H1 (cell line): Measurements from ENCODE around the gene HIVEP2. TPM values are rescaled to one million over a fixed set of nuclear protein-coding genes. Genes with fewer than 3 reads are reported as not detected.

Experiments used
- CTCF ChIA-PET: fragments of 300-600 bp; sonication (Branson Sonifier 250); formaldehyde crosslinking; loops from one replicate; lab custom pipeline; 2021; ENCODE audit not compliant: partially characterized antibody; lab: Charles Lee
- POLR2A ChIA-PET: fragments of 300-600 bp; sonication (Branson Sonifier 250); formaldehyde crosslinking; loops from one replicate; lab custom pipeline; 2021; ENCODE audit warnings: inconsistent platforms; ENCODE audit not compliant: partially characterized antibody; lab: Charles Lee
- DNase-seq, 2 experiments: peaks; one replicate each; pipeline versions ENCODE4 v3.0.0 to v3.0.0-alpha.2; 2010 to 2022; ENCODE audit warnings: low spot score in 2 of 2, low read depth in 1 of 2, mixed read lengths in 1 of 2
- FAIRE-seq: peaks from 2 replicates; lab custom pipeline; 2011; peaks lifted over from hg19 to GRCh38; lab: Jason Lieb, UNC
- H2AFZ ChIP-seq: 2 replicates; pipeline ENCODE4 v1.8.1; 2012; ENCODE audit warnings: low read length, inconsistent platforms
- H2AK5ac ChIP-seq: 2 replicates; pipeline ENCODE4 v1.6.1; 2013; ENCODE audit warnings: low read depth, low read length
- H2BK120ac ChIP-seq: replicated peaks from 2 replicates; pipeline ENCODE3; 2013; ENCODE audit warnings: low read depth, low read length, inconsistent platforms
- H2BK12ac ChIP-seq: 2 replicates; pipeline ENCODE4 v1.6.1; 2013; ENCODE audit warnings: low read depth, low read length
- H2BK15ac ChIP-seq: 2 replicates; pipeline ENCODE4 v1.6.1; 2013; ENCODE audit warnings: low read length
- H2BK20ac ChIP-seq: 2 replicates; pipeline ENCODE4 v1.6.1; 2013; ENCODE audit warnings: low read length
- H2BK5ac ChIP-seq: 2 replicates; pipeline ENCODE4 v1.6.1; 2013; ENCODE audit warnings: low read depth, low read length
- H3K14ac ChIP-seq: 2 replicates; pipeline ENCODE4 v1.6.1; 2013; ENCODE audit warnings: inconsistent platforms; ENCODE audit not compliant: insufficient read length
- H3K18ac ChIP-seq: 2 replicates; pipeline ENCODE4 v1.6.1; 2013; ENCODE audit warnings: low read length; ENCODE audit errors: extremely low read depth
- H3K23ac ChIP-seq: 2 replicates; pipeline ENCODE4 v1.6.1; 2013; ENCODE audit warnings: inconsistent platforms; ENCODE audit not compliant: insufficient read length
- H3K23me2 ChIP-seq: 2 replicates; pipeline ENCODE4 v1.6.1; 2013; ENCODE audit warnings: low read depth, low read length
- H3K27ac ChIP-seq: 2 replicates; pipeline ENCODE4 v1.6.1; 2011; ENCODE audit warnings: low read depth, low read length, inconsistent platforms
- H3K27me3 ChIP-seq, 4 experiments: replicated peaks in 1 of 4; 1 replicate in 1 of 4; 2 replicates in 3 of 4; pipeline versions ENCODE4 v1.6.1 to v1.8.1; 2011 to 2013; ENCODE audit warnings: low read length in 3 of 4, mild to moderate bottlenecking in 3 of 4, inconsistent platforms in 2 of 4, mixed read lengths in 2 of 4, moderate library complexity in 1 of 4; ENCODE audit not compliant: control insufficient read depth in 3 of 4, insufficient read depth in 3 of 4; ENCODE audit errors: extremely low read depth in 1 of 4
- H3K36me3 ChIP-seq, 4 experiments: 2 replicates each; pipeline versions ENCODE4 v1.6.1 to v1.8.1; 2011 to 2013; ENCODE audit warnings: mild to moderate bottlenecking in 4 of 4, low read length in 3 of 4, moderate library complexity in 2 of 4, control low read depth in 1 of 4, inconsistent platforms in 1 of 4; ENCODE audit not compliant: insufficient read depth in 4 of 4, control insufficient read depth in 2 of 4
- H3K4ac ChIP-seq: replicated peaks from 2 replicates; pipeline ENCODE3; 2013; ENCODE audit warnings: low read length, low read depth, mixed read lengths, inconsistent platforms; ENCODE audit not compliant: insufficient read length
- H3K4me1 ChIP-seq, 4 experiments: replicated peaks in 1 of 4; 1 replicate in 1 of 4; 2 replicates in 3 of 4; pipeline versions ENCODE4 v1.6.1 to v1.8.1; 2011 to 2013; ENCODE audit warnings: low read length in 3 of 4, inconsistent platforms in 2 of 4, mixed read lengths in 1 of 4; ENCODE audit not compliant: insufficient read depth in 4 of 4, control insufficient read depth in 3 of 4
- H3K4me2 ChIP-seq, 2 experiments: 2 replicates each; pipeline versions ENCODE4 v1.6.1 to v1.8.1; 2011 to 2013; ENCODE audit warnings: low read depth in 2 of 2, low read length in 2 of 2, control low read depth in 1 of 2, inconsistent platforms in 1 of 2, mild to moderate bottlenecking in 1 of 2; ENCODE audit not compliant: insufficient read depth in 1 of 2
- H3K4me3 ChIP-seq, 4 experiments: fragments of 200-600, 300-600 bp in 1 of 4; sonication (generic), shearing (Covaris generic), sonication (Bioruptor Twin) in 1 of 4; 2 replicates each; pipeline versions ENCODE4 v1.5.1 to v1.8.1; 2011 to 2016; ENCODE audit warnings: low read length in 4 of 4, low read depth in 3 of 4, control low read depth in 2 of 4, inconsistent platforms in 2 of 4, mild to moderate bottlenecking in 2 of 4, mixed read lengths in 1 of 4, moderate library complexity in 1 of 4; ENCODE audit not compliant: insufficient read depth in 2 of 4; ENCODE audit errors: extremely low read depth in 1 of 4
- H3K56ac ChIP-seq: replicated peaks from 2 replicates; pipeline ENCODE3; 2013; ENCODE audit warnings: low read depth, mild to moderate bottlenecking, mixed read lengths, low read length, inconsistent platforms; ENCODE audit not compliant: insufficient read length
- H3K79me1 ChIP-seq: 2 replicates; pipeline ENCODE4 v1.6.1; 2013; ENCODE audit warnings: low read depth, low read length, control low read depth
- H3K79me2 ChIP-seq, 2 experiments: 2 replicates each; pipeline versions ENCODE4 v1.6.1 to v1.8.1; 2012 to 2013; ENCODE audit warnings: low read length in 2 of 2, mild to moderate bottlenecking in 2 of 2, inconsistent platforms in 1 of 2; ENCODE audit not compliant: insufficient read depth in 2 of 2, control insufficient read depth in 1 of 2
- H3K9ac ChIP-seq, 4 experiments: replicated peaks in 1 of 4; 1 replicate in 1 of 4; 2 replicates in 3 of 4; pipeline versions ENCODE4 v1.6.1 to v1.8.1; 2011 to 2013; ENCODE audit warnings: low read depth in 3 of 4, low read length in 3 of 4, control low read depth in 2 of 4, mild to moderate bottlenecking in 2 of 4, moderate library complexity in 2 of 4, inconsistent platforms in 1 of 4; ENCODE audit errors: extremely low read depth in 1 of 4
- H3K9me3 ChIP-seq, 2 experiments: 2 replicates each; pipeline versions ENCODE4 v1.6.1 to v1.8.1; 2012 to 2013; ENCODE audit warnings: mild to moderate bottlenecking in 2 of 2, moderate library complexity in 2 of 2, control low read depth in 1 of 2, inconsistent platforms in 1 of 2, low read depth in 1 of 2, low read length in 1 of 2, mixed read lengths in 1 of 2; ENCODE audit not compliant: insufficient read depth in 2 of 2
- H4K20me1 ChIP-seq, 2 experiments: replicated peaks in 1 of 2; 2 replicates each; pipeline versions ENCODE3 to v1.8.1; 2011 to 2013; ENCODE audit warnings: inconsistent platforms in 2 of 2, low read length in 2 of 2, mild to moderate bottlenecking in 1 of 2; ENCODE audit not compliant: insufficient read depth in 2 of 2, control insufficient read depth in 1 of 2
- H4K5ac ChIP-seq: 2 replicates; pipeline ENCODE4 v1.6.1; 2013; ENCODE audit warnings: low read length, low read depth, mixed read lengths, inconsistent platforms; ENCODE audit not compliant: insufficient read length
- H4K8ac ChIP-seq: 2 replicates; pipeline ENCODE4 v1.8.0; 2013; ENCODE audit warnings: mild to moderate bottlenecking, moderate library complexity, low read length, inconsistent platforms; ENCODE audit not compliant: insufficient read depth; ENCODE audit errors: extremely low read depth
- H4K91ac ChIP-seq: replicated peaks from 2 replicates; pipeline ENCODE3; 2013; ENCODE audit warnings: low read length, mixed read lengths, inconsistent platforms; ENCODE audit not compliant: insufficient read length
- CHD2 ChIP-seq: IDR thresholded peaks from 2 replicates; pipeline ENCODE4 v1.6.1; 2012; ENCODE audit warnings: low read length, improper control_type of control experiment
- EGR1 ChIP-seq: IDR thresholded peaks from 2 replicates; pipeline ENCODE4 v1.6.1; 2011; ENCODE audit warnings: low read depth, low read length, borderline replicate concordance
- EZH2 ChIP-seq: fragments of 200-600 bp; sonication (generic); IDR thresholded peaks from 2 replicates; pipeline ENCODE4 v1.7.1; 2012; ENCODE audit warnings: low read depth, mild to moderate bottlenecking, moderate library complexity, low read length, inconsistent platforms; ENCODE audit not compliant: severe bottlenecking
- POLR2AphosphoS5 ChIP-seq: IDR thresholded peaks from 2 replicates; pipeline ENCODE4 v1.6.1; 2011; ENCODE audit warnings: low read depth, low read length
- SIN3A ChIP-seq, 2 experiments: IDR thresholded peaks in 1 of 2; conservative IDR thresholded peaks in 1 of 2; 2 replicates each; pipeline ENCODE4 v1.6.1; 2011 to 2012; ENCODE audit warnings: low read length in 2 of 2, improper control_type of control experiment in 1 of 2, low read depth in 1 of 2, mild to moderate bottlenecking in 1 of 2
- WGBS, 2 experiments: shearing (Covaris generic) in 1 of 2; methylation state at CpG; one replicate each; pipeline versions ENCODE4 v1.1.6 to v1.1.7; 2013 to 2015; ENCODE audit warnings: low lambda C conversion rate in 2 of 2, mixed read lengths in 2 of 2, inconsistent platforms in 1 of 2, low coverage in 1 of 2, missing lambda C conversion rate in 1 of 2; ENCODE audit not compliant: insufficient replicate concordance in 2 of 2, insufficient coverage in 1 of 2, insufficient read length in 1 of 2; ENCODE audit errors: extremely low coverage in 1 of 2, missing lambda C conversion rate in 1 of 2; 5-methylcytosine and 5-hydroxymethylcytosine counted together
- polyA plus RNA-seq, 7 experiments: library from polyadenylated mRNA; depleted of rRNA in 3 of 7; stranded (reverse) in 5 of 7; unstranded in 2 of 7; fragments of >200 nt in 5 of 7; fragments of 200-250 nt in 2 of 7; gene quantifications; 1 replicate in 5 of 7; 2 replicates in 1 of 7; 4 replicates in 1 of 7; pipeline versions ENCODE4 v1.2.1 to v1.2.3, GENCODE V29; 2011 to 2013; ENCODE audit warnings: missing spikeins in 2 of 7, mixed read lengths in 2 of 7
- total RNA-seq: library from RNA; stranded (reverse); fragmentation: NEBNext Ultra II Directional; extraction: Animal tissue kit (Norgen Biotek cat#: 25700); gene quantifications from 2 replicates; pipeline ENCODE4 v1.2.1, GENCODE V29; 2021

Gene HIVEP2
- total and polyA plus RNA-seq, 2 of the 8 experiments (the other 6 are each of a cell fraction or from before 2014, with no cell fraction given), result 2.2 to 6.1 TPM

DNA sequence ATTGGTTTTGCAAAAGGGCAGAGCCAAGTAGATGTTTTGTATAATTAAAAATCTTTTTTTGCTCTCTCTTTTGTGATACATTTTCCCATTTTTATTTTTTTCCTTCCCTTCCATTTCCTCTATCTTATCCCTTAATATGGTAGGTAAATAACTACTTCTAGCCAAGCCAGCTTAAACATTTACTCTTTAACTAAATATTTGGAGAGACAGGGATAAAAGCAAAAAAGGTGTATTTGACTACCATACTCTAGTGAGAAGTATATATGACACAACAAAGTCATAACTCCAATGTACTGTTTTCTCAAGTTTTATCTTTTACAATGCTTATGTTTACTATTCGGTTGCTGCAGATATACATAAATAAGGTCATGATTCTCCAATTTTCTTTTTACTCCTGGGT, 154.7 kb downstream of the HIVEP2 start:
- no peak overlapping the region for H2BK15ac ChIP-seq
- TF ChIP-seq SIN3A (conservative IDR thresholded peaks at IDR 0.05 in 1 of 2, IDR thresholded peaks at IDR 0.05 in 1 of 2; ENCODE audit: low read depth in 1 of 2, low read length in 2 of 2) (no peak), EGR1 (no peak), EZH2 (no peak), POLR2AphosphoS5 (no peak), CHD2 (no peak)

More for the DNA sequence above, 154.7 kb downstream of the HIVEP2 start:
- Histone ChIP-seq H3K18ac (no peak overlapping the region), H3K27me3 (no peaks in the 10 kb centered on the region), H3K4ac (no peak overlapping the region), H3K36me3 (no peaks in the 10 kb centered on the region), H3K14ac (no peak overlapping the region), H3K9ac (no peak overlapping the region), H2BK20ac (no peak overlapping the region), H3K56ac (no peak overlapping the region), H4K91ac (no peak overlapping the region), H3K23ac (no peak overlapping the region), H3K9me3 (no peaks in the 10 kb centered on the region), H3K23me2 (no peaks in the 10 kb centered on the region; the same call in 1 of the 2 replicates), H2BK5ac (no peak overlapping the region), H3K4me3 (no peak overlapping the region), H3K79me2 (no peaks in the 10 kb centered on the region), H4K20me1 (no peaks in the 10 kb centered on the region), H3K27ac (no peak overlapping the region), H4K5ac (no peak overlapping the region), H2BK12ac (no peak overlapping the region), H3K4me1 (no peaks in the 10 kb centered on the region), H2AK5ac (no peak overlapping the region), H2BK120ac (no peak overlapping the region), H4K8ac (no peak overlapping the region), H3K79me1 (no peaks in the 10 kb centered on the region; the same call in 1 of the 2 replicates), H2AFZ (no peak overlapping the region), H3K4me2 (no peak overlapping the region)
- WGBS, 2 experiments, result 94% methylated on average over 1 of the region's 1 CpG; no CpG with 5 or more reads in 1 of the 2 experiments
- no peak for FAIRE-seq
- ChIA-PET CTCF (interaction anchor here (1.7 kb wide), 1 partner anchor 38 kb away, joined by 4 read pairs; no protein-coding TSS in a partner anchor), POLR2A (no interaction called here)
- no peak for DNase-seq
